PC-9 (cell line): ENCODE data around the gene ARFGAP1. TPM values are rescaled to one million over a fixed set of nuclear protein-coding genes. Genes with fewer than 3 reads are reported as not detected.

Experiments
- BruUV-seq: library from RNA; stranded (reverse); fragments of 400-500 nt; replicated peaks from 2 replicates; lab custom pipeline; 2021; lab: Mats Ljungman, UMichigan
- CTCF ChIA-PET: fragments of 300-600 bp; sonication (Branson Sonifier 250); formaldehyde crosslinking; loops from one replicate; lab custom pipeline; 2022; ENCODE audit warnings: antibody characterized with exemption; lab: Charles Lee
- POLR2A ChIA-PET: fragments of 300-600 bp; sonication (Branson Sonifier 250); formaldehyde crosslinking; loops from one replicate; lab custom pipeline; 2022; ENCODE audit warnings: antibody characterized with exemption; ENCODE audit not compliant: unreplicated experiment; lab: Charles Lee
- DNase-seq, 2 experiments: peaks; one replicate each; pipeline versions ENCODE4 v3.0.0 to v3.0.0-alpha.2; 2015 to 2022; ENCODE audit warnings: mixed read lengths in 1 of 2
- H2AFZ ChIP-seq: fragments of 200-600 bp; sonication (generic); 2 replicates; pipeline ENCODE4 v1.8.1; 2017; ENCODE audit warnings: antibody characterized with exemption
- H3F3A ChIP-seq: fragments of 200-600 bp; sonication (generic); 2 replicates; pipeline ENCODE4 v1.8.1; 2017; ENCODE audit warnings: antibody characterized with exemption, mild to moderate bottlenecking, low read depth; ENCODE audit not compliant: insufficient read depth
- H3K27ac ChIP-seq: fragments of 200-600 bp; sonication (generic); 2 replicates; pipeline ENCODE4 v1.6.1; 2016; ENCODE audit warnings: mixed run types
- H3K27me3 ChIP-seq: fragments of 200-600 bp; sonication (generic); 2 replicates; pipeline ENCODE4 v1.6.1; 2016; ENCODE audit warnings: low read depth, mixed run types; ENCODE audit not compliant: insufficient read depth
- H3K36me3 ChIP-seq: fragments of 200-600 bp; sonication (generic); 2 replicates; pipeline ENCODE4 v1.6.1; 2016; ENCODE audit warnings: low read depth, mixed run types
- H3K4me1 ChIP-seq: fragments of 200-600 bp; sonication (generic); replicated peaks from 2 replicates; pipeline ENCODE4 v1.6.1; 2016; ENCODE audit warnings: mixed run types; ENCODE audit not compliant: insufficient read depth
- H3K4me2 ChIP-seq: fragments of 200-600 bp; sonication (generic); 2 replicates; pipeline ENCODE4 v1.6.1; 2017; ENCODE audit warnings: mixed run types
- H3K4me3 ChIP-seq: fragments of 200-600 bp; sonication (generic); 2 replicates; pipeline ENCODE4 v1.6.1; 2016; ENCODE audit warnings: mixed run types
- H3K79me2 ChIP-seq: fragments of 200-600 bp; sonication (generic); 2 replicates; pipeline ENCODE4 v1.6.1; 2017; ENCODE audit warnings: low read depth, mixed run types
- H3K9me2 ChIP-seq: fragments of 200-600 bp; sonication (generic); 2 replicates; pipeline ENCODE4 v1.8.1; 2017; ENCODE audit warnings: mild to moderate bottlenecking; ENCODE audit not compliant: insufficient read depth
- H3K9me3 ChIP-seq: fragments of 200-600 bp; sonication (generic); 2 replicates; pipeline ENCODE4 v1.8.1; 2016; ENCODE audit warnings: low read depth; ENCODE audit not compliant: insufficient read depth
- H4K20me1 ChIP-seq: fragments of 200-600 bp; sonication (generic); 2 replicates; pipeline ENCODE4 v1.8.1; 2017; ENCODE audit not compliant: insufficient read depth
- EZH2 ChIP-seq: fragments of 200-600 bp; sonication (generic); IDR thresholded peaks from 2 replicates; pipeline ENCODE4 v1.8.0; 2017; ENCODE audit warnings: antibody characterized with exemption, low read depth
- intact Hi-C: fragments of 100-400 bp; cut with micrococcal nuclease; formaldehyde crosslinking; loops from one replicate; pipeline ENCODE4 v1.10.0; 2022; ENCODE audit not compliant: unreplicated experiment
- total RNA-seq: library from RNA; stranded (reverse); gene quantifications from 2 replicates; pipeline ENCODE4 v1.2.3, GENCODE V29; 2021
- TF ChIP-seq, protein P1 (sequence below): fragments of 200-600 bp; sonication (generic); conservative IDR thresholded peaks from 2 replicates; pipeline ENCODE4 v1.6.1; 2017; ENCODE audit warnings: mixed run types, antibody characterized with exemption, mild to moderate bottlenecking, moderate library complexity

Gene ARFGAP1
- total RNA-seq, 1 experiment from 2014 or later, result 89.0 TPM

- ChIA-PET CTCF (interaction anchor here (0.6 to 1.9 kb wide), 2 partner anchors 50 to 75 kb away, joined by 4 to 13 read pairs; no protein-coding TSS in a partner anchor), POLR2A (interaction anchor here (0.5 to 0.8 kb wide), 3 partner anchors 36 to 707 kb away, joined by 16 to 23 read pairs (median 19); no protein-coding TSS in a partner anchor)
- peak overlapping the region; percentile 56; the same call in 1 of the 2 replicates for H2AFZ ChIP-seq
- H4K20me1 ChIP-seq, result peaks cover 48% of the 10 kb centered on the region
- peaks cover 18% of the 10 kb centered on the region for H3K4me1 ChIP-seq
- no peak for DNase-seq
- H3K4me3 ChIP-seq, result peak overlapping the region; percentile 91
- peak overlapping the region; percentile 99 for H3K4me2 ChIP-seq
- peaks cover 18% of the 10 kb centered on the region; the same call in 1 of the 2 replicates for H3K36me3 ChIP-seq
- intact Hi-C loops, result no loop called here
- peaks cover 49% of the 10 kb centered on the region for H3K79me2 ChIP-seq
- H3K27ac ChIP-seq, result peak overlapping the region; percentile 10; the same call in 1 of the 2 replicates
- BruUV-seq, result no TSS peak
- no peaks in the 10 kb centered on the region for H3K27me3 ChIP-seq
- H3F3A ChIP-seq, result no peaks in the 10 kb centered on the region; the same call in 1 of the 2 replicates
- no peaks in the 10 kb centered on the region for H3K9me3 ChIP-seq
- no peaks in the 10 kb centered on the region for H3K9me2 ChIP-seq
- no peak for TF ChIP-seq EZH2
- TF ChIP-seq, protein P1, sequence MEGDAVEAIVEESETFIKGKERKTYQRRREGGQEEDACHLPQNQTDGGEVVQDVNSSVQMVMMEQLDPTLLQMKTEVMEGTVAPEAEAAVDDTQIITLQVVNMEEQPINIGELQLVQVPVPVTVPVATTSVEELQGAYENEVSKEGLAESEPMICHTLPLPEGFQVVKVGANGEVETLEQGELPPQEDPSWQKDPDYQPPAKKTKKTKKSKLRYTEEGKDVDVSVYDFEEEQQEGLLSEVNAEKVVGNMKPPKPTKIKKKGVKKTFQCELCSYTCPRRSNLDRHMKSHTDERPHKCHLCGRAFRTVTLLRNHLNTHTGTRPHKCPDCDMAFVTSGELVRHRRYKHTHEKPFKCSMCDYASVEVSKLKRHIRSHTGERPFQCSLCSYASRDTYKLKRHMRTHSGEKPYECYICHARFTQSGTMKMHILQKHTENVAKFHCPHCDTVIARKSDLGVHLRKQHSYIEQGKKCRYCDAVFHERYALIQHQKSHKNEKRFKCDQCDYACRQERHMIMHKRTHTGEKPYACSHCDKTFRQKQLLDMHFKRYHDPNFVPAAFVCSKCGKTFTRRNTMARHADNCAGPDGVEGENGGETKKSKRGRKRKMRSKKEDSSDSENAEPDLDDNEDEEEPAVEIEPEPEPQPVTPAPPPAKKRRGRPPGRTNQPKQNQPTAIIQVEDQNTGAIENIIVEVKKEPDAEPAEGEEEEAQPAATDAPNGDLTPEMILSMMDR, result no peak
These were observed 506 bp downstream of the ARFGAP1 start for GRCh38 chr20:63273059-63273579.

- no peaks in the 10 kb centered on the region for H3K27me3 ChIP-seq
- peaks cover 18% of the 10 kb centered on the region for H3K4me1 ChIP-seq
- ChIA-PET CTCF (interaction anchor here (0.6 kb wide), 1 partner anchor 74 kb away, joined by 4 read pairs; no protein-coding TSS in a partner anchor), POLR2A (interaction anchor here (0.8 kb wide), 1 partner anchor 707 kb away, joined by 23 read pairs; no protein-coding TSS in a partner anchor)
- H2AFZ ChIP-seq, result no peak overlapping the region
- peaks cover 24% of the 10 kb centered on the region; the same call in 1 of the 2 replicates for H3K36me3 ChIP-seq
- H4K20me1 ChIP-seq, result peaks cover 48% of the 10 kb centered on the region
- DNase-seq, result peak; percentile 28 to 67
- H3K4me2 ChIP-seq, result peak overlapping the region; percentile 99
- no peak for TF ChIP-seq EZH2
- no peaks in the 10 kb centered on the region for H3K9me3 ChIP-seq
- no peaks in the 10 kb centered on the region for H3K9me2 ChIP-seq
- peak overlapping the region; percentile 91 for H3K4me3 ChIP-seq
- BruUV-seq, result TSS peak; percentile 79
- peak overlapping the region; percentile 10; the same call in 1 of the 2 replicates for H3K27ac ChIP-seq
- H3F3A ChIP-seq, result no peaks in the 10 kb centered on the region; the same call in 1 of the 2 replicates
- intact Hi-C loops, result no loop called here
- peaks cover 49% of the 10 kb centered on the region for H3K79me2 ChIP-seq
These were observed 1.2 kb downstream of the ARFGAP1 start for GRCh38 chr20:63273635-63274380.

DNA sequence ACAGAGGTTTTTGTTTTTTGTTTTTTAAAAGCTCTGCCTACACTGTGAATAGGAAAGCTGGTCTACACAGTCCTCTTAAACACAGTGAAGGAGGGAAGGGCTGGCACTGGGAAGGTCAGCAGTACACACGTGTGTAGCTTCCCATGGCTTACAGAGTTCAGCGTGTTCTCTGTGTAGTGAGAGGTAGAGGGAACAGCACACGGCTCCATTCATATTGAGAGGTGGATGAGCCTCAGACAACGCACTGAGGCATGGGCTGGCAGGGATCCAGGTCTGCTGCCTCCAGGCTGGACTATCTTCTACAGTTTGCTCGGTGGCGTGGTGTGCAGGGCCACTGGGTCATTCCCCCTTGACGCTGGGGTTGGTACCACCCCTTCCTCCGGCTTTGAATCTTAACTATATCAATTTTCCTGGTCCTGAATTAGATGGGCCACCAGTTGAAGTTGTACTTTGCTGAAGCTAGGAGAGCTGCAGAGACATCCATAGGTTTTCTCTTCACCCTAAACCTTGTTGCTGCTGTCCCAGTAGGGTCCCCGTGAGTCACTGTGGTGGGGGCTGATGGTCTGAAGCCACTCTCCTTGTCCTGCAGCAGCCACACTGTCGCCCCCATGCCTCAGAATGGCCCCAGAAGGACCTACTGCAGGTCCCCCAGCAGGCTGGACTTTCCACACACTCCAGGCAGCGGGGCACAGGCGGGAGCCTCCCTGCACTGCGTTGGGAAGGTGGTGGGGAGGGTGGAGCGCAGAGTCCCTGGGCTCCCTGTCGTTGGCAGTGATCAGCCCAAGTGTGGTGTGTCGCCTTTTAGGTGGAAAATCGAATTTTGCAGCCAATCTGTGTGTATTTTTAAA lies 2.0 kb downstream of the ARFGAP1 start:
- DNase-seq, result no peak
- no peaks in the 10 kb centered on the region for H3K9me3 ChIP-seq
- H3K27ac ChIP-seq, result no peak overlapping the region
- H3F3A ChIP-seq, result no peaks in the 10 kb centered on the region; the same call in 1 of the 2 replicates
- H3K9me2 ChIP-seq, result no peaks in the 10 kb centered on the region
- H3K4me2 ChIP-seq, result peak overlapping the region; percentile 99
- intact Hi-C loops, result no loop called here
- no TSS peak for BruUV-seq
- ChIA-PET CTCF (no interaction called here), POLR2A (interaction anchor here (0.7 kb wide), 1 partner anchor 68 kb away, joined by 3 read pairs; no protein-coding TSS in a partner anchor)
- H4K20me1 ChIP-seq, result peaks cover 51% of the 10 kb centered on the region
- peaks cover 49% of the 10 kb centered on the region for H3K79me2 ChIP-seq
- TF ChIP-seq EZH2, result no peak
- TF ChIP-seq, protein P1, result no peak
- no peaks in the 10 kb centered on the region for H3K27me3 ChIP-seq
- peaks cover 18% of the 10 kb centered on the region for H3K4me1 ChIP-seq
- H3K36me3 ChIP-seq, result peaks cover 28% of the 10 kb centered on the region; the same call in 1 of the 2 replicates
- no peak overlapping the region for H2AFZ ChIP-seq
- no peak overlapping the region; the same call in 1 of the 2 replicates for H3K4me3 ChIP-seq
